Thyroid gland (tissue), 4 donors: ENCODE results near the gene KNCN. TPM values are rescaled to one million over a fixed set of nuclear protein-coding genes. Genes with fewer than 3 reads are reported as not detected.

Experiments used
- DNase-seq, 2 donors: peaks; one replicate each; pipeline ENCODE4 v3.0.0-alpha.2; 2019
- H3K27ac ChIP-seq, 3 donors: fragments of 200-600 bp; sonication (generic); 1 replicate in 2 of 3; 2 replicates in 1 of 3; pipeline ENCODE4 v1.5.1; 2016 to 2019; ENCODE audit warnings: mild to moderate bottlenecking in 1 of 3, moderate library complexity in 1 of 3
- H3K27me3 ChIP-seq: fragments of 200-600 bp; sonication (generic); one replicate; pipeline ENCODE4 v1.5.1; 2019
- H3K36me3 ChIP-seq, 2 donors: fragments of 200-600 bp; sonication (generic); one replicate each; pipeline ENCODE4 v1.5.1; 2016 to 2019
- H3K4me1 ChIP-seq, 2 donors: fragments of 200-600 bp; sonication (generic); one replicate each; pipeline ENCODE4 v1.5.1; 2017 to 2019
- H3K4me3 ChIP-seq, 3 donors: fragments of 200-600 bp; sonication (generic); replicated peaks in 1 of 3; 1 replicate in 2 of 3; 2 replicates in 1 of 3; pipeline ENCODE4 v1.5.1; 2016; ENCODE audit warnings: mild to moderate bottlenecking in 1 of 3
- H3K9me3 ChIP-seq: fragments of 200-600 bp; sonication (generic); one replicate; pipeline ENCODE4 v1.5.1; 2017
- CTCF ChIP-seq, 6 experiments: fragments of 200-600 bp in 3 of 6; fragments of 450-650 bp in 3 of 6; sonication (generic) in 3 of 6; IDR thresholded peaks; one replicate each; pipeline ENCODE4 v1.5.1; 2016 to 2019; ENCODE audit warnings: antibody characterized with exemption in 6 of 6, mild to moderate bottlenecking in 2 of 6, inconsistent platforms in 1 of 6, moderate library complexity in 1 of 6
- POLR2A ChIP-seq, 2 donors: fragments of 450-650 bp; IDR thresholded peaks; one replicate each; pipeline ENCODE4 v1.6.1; 2017; ENCODE audit warnings: antibody characterized with exemption in 2 of 2, mild to moderate bottlenecking in 2 of 2, moderate library complexity in 1 of 2
- WGBS, 2 donors: methylation state at CpG; one replicate each; pipeline ENCODE4 v1.1.5; 2017; 5-methylcytosine and 5-hydroxymethylcytosine counted together
- intact Hi-C: fragments of 100-400 bp; cut with DNase I; formaldehyde crosslinking; loops from one replicate; pipeline ENCODE4 v1.15.1; 2023
- total RNA-seq, 4 donors: library from RNA; depleted of rRNA; stranded (reverse); fragments of >200 nt; gene quantifications; one replicate each; pipeline ENCODE4 v1.2.3, GENCODE V29; 2016

The KNCN gene
- total RNA-seq, 4 donors from 2014 or later, result not detected

GRCh38 chr1:46594063-46594462 lies 42.6 kb upstream of the KNCN start:
- Histone ChIP-seq H3K4me1 (no peaks in the 10 kb centered on the region), H3K36me3 (peaks cover 28 to 29% of the 10 kb centered on the region in 2 donors), H3K9me3 (no peaks in the 10 kb centered on the region), H3K4me3 (no peak overlapping the region), H3K27ac (no peak overlapping the region), H3K27me3 (no peaks in the 10 kb centered on the region)
- TF ChIP-seq CTCF (IDR thresholded peaks at IDR 0.05), result no peak
- TF ChIP-seq POLR2A (IDR thresholded peaks at IDR 0.05), result no peak
- intact Hi-C loops, result no loop called here
- DNase-seq, result no peak
- 89 to 93% methylated on average over 5 of the region's 5 CpGs for WGBS, 2 donors

- no peak overlapping the region for H3K4me3 ChIP-seq
- intact Hi-C loops, result no loop called here
- H3K27me3 ChIP-seq, result no peaks in the 10 kb centered on the region
- DNase-seq, result no peak
- TF ChIP-seq POLR2A (IDR thresholded peaks at IDR 0.05) (no peak), CTCF (IDR thresholded peaks at IDR 0.05) (no peak)
- H3K4me1 ChIP-seq, result no peaks in the 10 kb centered on the region
- 83 to 95% methylated on average over 4 of the region's 4 CpGs for WGBS, 2 donors
- H3K27ac ChIP-seq, result no peak overlapping the region
- H3K36me3 ChIP-seq, result peaks cover 28 to 29% of the 10 kb centered on the region in 2 donors
- H3K9me3 ChIP-seq, result no peaks in the 10 kb centered on the region
These were observed 41.4 kb upstream of the KNCN start for GRCh38 chr1:46592823-46593222.

GRCh38 chr1:46589529-46589928 lies 38.1 kb upstream of the KNCN start:
- WGBS, 2 donors, result 92% methylated on average over 3 of the region's 3 CpGs
- no peaks in the 10 kb centered on the region for H3K9me3 ChIP-seq
- DNase-seq, result no peak
- H3K4me3 ChIP-seq, result no peak overlapping the region
- intact Hi-C loops, result no loop called here
- TF ChIP-seq CTCF (IDR thresholded peaks at IDR 0.05) (no peak), POLR2A (IDR thresholded peaks at IDR 0.05) (no peak)
- no peak overlapping the region for H3K27ac ChIP-seq
- H3K4me1 ChIP-seq, result no peaks in the 10 kb centered on the region
- no peaks in the 10 kb centered on the region for H3K27me3 ChIP-seq
- H3K36me3 ChIP-seq, result peaks cover 28 to 32% of the 10 kb centered on the region in 2 donors

GRCh38 chr1:46587069-46587468 lies 35.6 kb upstream of the KNCN start:
- Histone ChIP-seq H3K4me3 (no peak overlapping the region), H3K36me3 (peaks cover 15 to 25% of the 10 kb centered on the region in 2 donors), H3K27ac (no peak overlapping the region), H3K4me1 (no peaks in the 10 kb centered on the region), H3K9me3 (no peaks in the 10 kb centered on the region), H3K27me3 (no peaks in the 10 kb centered on the region)
- intact Hi-C loops, result no loop called here
- TF ChIP-seq CTCF (IDR thresholded peaks at IDR 0.05) (no peak), POLR2A (IDR thresholded peaks at IDR 0.05) (no peak)
- 84% methylated on average over 7 of the region's 7 CpGs for WGBS, 2 donors
- no peak for DNase-seq

GRCh38 chr1:46585312-46585938 lies 34.0 kb upstream of the KNCN start:
- no peak for TF ChIP-seq POLR2A (IDR thresholded peaks at IDR 0.05)
- no peak for TF ChIP-seq CTCF (IDR thresholded peaks at IDR 0.05)
- no peak overlapping the region for H3K27ac ChIP-seq
- no peak for DNase-seq
- H3K4me3 ChIP-seq, result no peak overlapping the region
- H3K4me1 ChIP-seq, result no peaks in the 10 kb centered on the region
- 86 to 87% methylated on average over 12 of the region's 12 CpGs for WGBS, 2 donors
- no peaks in the 10 kb centered on the region for H3K9me3 ChIP-seq
- intact Hi-C loops, result no loop called here
- no peaks in the 10 kb centered on the region for H3K27me3 ChIP-seq
- peaks cover under 1 to 13% of the 10 kb centered on the region in 2 donors for H3K36me3 ChIP-seq
